Activated CD8-positive, alpha-beta T cell treated with anti-CD3 and anti-CD28 coated beads for 36 hours (primary cell): ENCODE data around the gene ITGAX. TPM values are rescaled to one million over a fixed set of nuclear protein-coding genes. Genes with fewer than 3 reads are reported as not detected.

Source experiments
- ATAC-seq: fragments of 200-7000 bp; cut with Tn5 transposase; one replicate; pipeline ENCODE4 v1.10.0; 2021; ENCODE audit warnings: mild to moderate bottlenecking, moderate library complexity
- CTCF ChIA-PET: fragments of 350-600 bp; sonication (Branson Sonifier 250); formaldehyde crosslinking; loops from one replicate; lab custom pipeline; 2021; ENCODE audit warnings: antibody characterized with exemption; lab: Charles Lee
- POLR2A ChIA-PET: fragments of 350-600 bp; sonication (Branson Sonifier 250); formaldehyde crosslinking; loops from one replicate; lab custom pipeline; 2021; ENCODE audit warnings: antibody characterized with exemption; lab: Charles Lee
- DNase-seq: peaks from one replicate; pipeline ENCODE4 v3.0.0-alpha.2; 2020
- H3K27ac Mint-ChIP-seq: one replicate; pipeline ENCODE4 v1.8.0; 2021; ENCODE audit warnings: mild to moderate bottlenecking, mixed read lengths
- H3K27me3 Mint-ChIP-seq: one replicate; pipeline ENCODE4 v1.8.0; 2021; ENCODE audit warnings: mixed read lengths
- H3K36me3 Mint-ChIP-seq: one replicate; pipeline ENCODE4 v1.8.0; 2021; ENCODE audit warnings: low read depth, mixed read lengths
- H3K4me1 Mint-ChIP-seq: one replicate; pipeline ENCODE4 v1.8.0; 2021; ENCODE audit warnings: low read depth, mixed read lengths
- H3K4me3 Mint-ChIP-seq: one replicate; pipeline ENCODE4 v1.8.0; 2021; ENCODE audit warnings: mild to moderate bottlenecking, moderate library complexity, mixed read lengths
- H3K9me3 Mint-ChIP-seq: one replicate; pipeline ENCODE4 v1.8.0; 2021; ENCODE audit warnings: mixed read lengths
- CTCF ChIP-seq: fragments of 200-600 bp; IDR thresholded peaks from one replicate; pipeline ENCODE4 v1.8.0; 2022; ENCODE audit warnings: antibody characterized with exemption, mild to moderate bottlenecking
- intact Hi-C: fragments of 100-400 bp; cut with micrococcal nuclease; formaldehyde crosslinking; loops from one replicate; pipeline ENCODE4 v1.10.0; 2022
- total RNA-seq, 2 experiments: library from RNA; stranded (reverse); gene quantifications; one replicate each; pipeline ENCODE4 v1.2.3, GENCODE V29; 2021

The ITGAX gene
- total RNA-seq, 2 experiments from 2014 or later = 4.4 to 5.4 TPM

GRCh38 chr16:31410082-31410481, 55.1 kb downstream of the ITGAX start:
- no peak overlapping the region for H3K27ac Mint-ChIP-seq
- ChIA-PET POLR2A (no interaction called here), CTCF (no interaction called here)

GRCh38 chr16:31411024-31411844, 56.3 kb downstream of the ITGAX start:
- H3K27ac Mint-ChIP-seq = no peak overlapping the region
- ChIA-PET CTCF (interaction anchor here (0.8 to 0.9 kb wide), 2 partner anchors 31 to 49 kb away, joined by 3 read pairs; partner anchors contain the start of gene ZNF843), POLR2A (no interaction called here)
- DNase-seq (no peak), ATAC-seq (no peak)
- H3K27me3 Mint-ChIP-seq = peaks cover 1% of the 10 kb centered on the region
- peaks cover 5% of the 10 kb centered on the region for H3K4me1 Mint-ChIP-seq
- no peak overlapping the region for H3K4me3 Mint-ChIP-seq
- H3K9me3 Mint-ChIP-seq = no peaks in the 10 kb centered on the region
- no peak for TF ChIP-seq CTCF
- no peaks in the 10 kb centered on the region for H3K36me3 Mint-ChIP-seq
- intact Hi-C loops = no loop called here

More at GRCh38 chr16:31410082-31410481, 55.1 kb downstream of the ITGAX start:
- no peaks in the 10 kb centered on the region for H3K9me3 Mint-ChIP-seq
- no peak for TF ChIP-seq CTCF
- peaks cover 1% of the 10 kb centered on the region for H3K27me3 Mint-ChIP-seq
- no peak for ATAC-seq
- H3K36me3 Mint-ChIP-seq = no peaks in the 10 kb centered on the region
- peaks cover 2% of the 10 kb centered on the region for H3K4me1 Mint-ChIP-seq
- DNase-seq = no peak
- intact Hi-C loops = no loop called here
- H3K4me3 Mint-ChIP-seq = no peak overlapping the region

- H3K9me3 Mint-ChIP-seq = no peaks in the 10 kb centered on the region
Measured at GRCh38 chr16:31412750-31413149, 57.8 kb downstream of the ITGAX start.

GRCh38 chr16:31413381-31413780, 58.4 kb downstream of the ITGAX start:
- TF ChIP-seq CTCF = no peak
- no peak for ATAC-seq
- Mint-ChIP-seq H3K4me3 (no peak overlapping the region), H3K27me3 (peaks cover 7% of the 10 kb centered on the region), H3K4me1 (peaks cover 7% of the 10 kb centered on the region), H3K27ac (no peak overlapping the region), H3K9me3 (no peaks in the 10 kb centered on the region), H3K36me3 (no peaks in the 10 kb centered on the region)
- intact Hi-C loops = no loop called here
- ChIA-PET POLR2A (no interaction called here), CTCF (no interaction called here)
- DNase-seq = no peak

More at GRCh38 chr16:31412750-31413149, 57.8 kb downstream of the ITGAX start:
- ATAC-seq (no peak), DNase-seq (no peak)
- no peak for TF ChIP-seq CTCF
- intact Hi-C loops = no loop called here
- peaks cover 3% of the 10 kb centered on the region for H3K27me3 Mint-ChIP-seq
- H3K36me3 Mint-ChIP-seq = no peaks in the 10 kb centered on the region
- ChIA-PET CTCF (no interaction called here), POLR2A (no interaction called here)
- H3K27ac Mint-ChIP-seq = no peak overlapping the region
- no peak overlapping the region for H3K4me3 Mint-ChIP-seq
- H3K4me1 Mint-ChIP-seq = peaks cover 7% of the 10 kb centered on the region

GRCh38 chr16:31413943-31414342, 59.0 kb downstream of the ITGAX start:
- CTCF ChIA-PET = no interaction called here
- peaks cover 7% of the 10 kb centered on the region for H3K4me1 Mint-ChIP-seq

More at GRCh38 chr16:31413943-31414342, 59.0 kb downstream of the ITGAX start:
- Mint-ChIP-seq H3K9me3 (no peaks in the 10 kb centered on the region), H3K36me3 (no peaks in the 10 kb centered on the region), H3K27ac (no peak overlapping the region), H3K4me3 (no peak overlapping the region), H3K27me3 (peaks cover 7% of the 10 kb centered on the region)
- intact Hi-C loops = no loop called here
- TF ChIP-seq CTCF = no peak
- ATAC-seq (no peak), DNase-seq (no peak)
- POLR2A ChIA-PET = no interaction called here
